K562 (cell line): ENCODE measurements around the gene PIGV. TPM values are rescaled to one million over a fixed set of nuclear protein-coding genes. Genes with fewer than 3 reads are reported as not detected.

Experiments used
- ATF2 ChIP-seq: sonication (generic); formaldehyde crosslinking; IDR thresholded peaks from 2 replicates; pipeline ENCODE4 v1.8.1; 2022; ENCODE audit warnings: missing genetic modification reagents
- CCNT2 ChIP-seq: IDR thresholded peaks from 2 replicates; pipeline ENCODE4 v1.6.1; 2011; ENCODE audit warnings: borderline replicate concordance, low read depth, mild to moderate bottlenecking, moderate library complexity, mixed read lengths, low read length; ENCODE audit not compliant: insufficient read length; ENCODE audit errors: extremely low read depth
- CREB1 ChIP-seq, 2 experiments: sonication (generic) in 1 of 2; formaldehyde crosslinking in 1 of 2; IDR thresholded peaks; 2 replicates each; pipeline versions ENCODE4 v1.6.1 to v1.8.0; 2012 to 2022; ENCODE audit warnings: inconsistent platforms in 1 of 2, mild to moderate bottlenecking in 1 of 2, missing genetic modification reagents in 1 of 2, moderate library complexity in 1 of 2
- CREB3 ChIP-seq: fragments of 450-650 bp; conservative IDR thresholded peaks from 2 replicates; pipeline ENCODE4 v1.6.1; 2016; ENCODE audit warnings: missing genetic modification characterization, low read depth, mild to moderate bottlenecking, missing compliant biosample characterization, moderate library complexity
- CSDE1 ChIP-seq, 2 experiments: fragments of 450-650 bp; IDR thresholded peaks; 2 replicates each; pipeline ENCODE4 v1.6.1; 2016; ENCODE audit warnings: mild to moderate bottlenecking in 1 of 2
- ELF4 ChIP-seq: fragments of 450-650 bp; formaldehyde crosslinking; IDR thresholded peaks from 2 replicates; pipeline ENCODE4 v1.4.0; 2022; ENCODE audit warnings: missing genetic modification characterization
- ETS2 ChIP-seq: IDR thresholded peaks from 2 replicates; pipeline ENCODE4 v1.6.1; 2016; ENCODE audit warnings: borderline replicate concordance, missing genetic modification characterization, mild to moderate bottlenecking, moderate library complexity, missing compliant biosample characterization; ENCODE audit not compliant: poor library complexity, severe bottlenecking
- HCFC1 ChIP-seq: IDR thresholded peaks from 2 replicates; pipeline ENCODE4 v1.6.1; 2012; ENCODE audit warnings: low read depth, low read length, improper control_type of control experiment
- HLTF ChIP-seq: fragments of 450-650 bp; IDR thresholded peaks from 2 replicates; pipeline ENCODE4 v1.6.1; 2016
- MAZ ChIP-seq, 2 experiments: fragments of 450-650 bp in 1 of 2; sonication (generic) in 1 of 2; formaldehyde crosslinking; IDR thresholded peaks in 1 of 2; conservative IDR thresholded peaks in 1 of 2; 2 replicates each; pipeline versions ENCODE4 v1.4.0 to v1.5.0; 2020; ENCODE audit warnings: mild to moderate bottlenecking in 1 of 2, missing genetic modification reagents in 1 of 2
- NRF1 ChIP-seq, 2 experiments: fragments of 450-650 bp; IDR thresholded peaks in 1 of 2; conservative IDR thresholded peaks in 1 of 2; 2 replicates each; pipeline ENCODE4 v1.6.1; 2014; ENCODE audit warnings: mild to moderate bottlenecking in 2 of 2
- PTRF ChIP-seq: fragments of 450-650 bp; IDR thresholded peaks from 2 replicates; pipeline ENCODE4 v1.6.1; 2016; ENCODE audit warnings: mild to moderate bottlenecking, missing genetic modification characterization, missing compliant biosample characterization
- TAF9B ChIP-seq: fragments of 450-650 bp; IDR thresholded peaks from 2 replicates; pipeline ENCODE4 v1.6.1; 2018; ENCODE audit warnings: mild to moderate bottlenecking; ENCODE audit not compliant: partially characterized antibody
- TAL1 ChIP-seq: fragments of 450-650 bp; IDR thresholded peaks from 2 replicates; pipeline ENCODE4 v1.6.1; 2016; ENCODE audit warnings: mild to moderate bottlenecking
- TARDBP ChIP-seq: fragments of 450-650 bp; IDR thresholded peaks from 2 replicates; pipeline ENCODE4 v1.6.1; 2016
- TSC22D4 ChIP-seq: fragments of 450-650 bp; IDR thresholded peaks from 2 replicates; pipeline ENCODE4 v1.6.1; 2016; ENCODE audit warnings: missing genetic modification characterization, missing biosample characterization, control low read depth
- VEZF1 ChIP-seq: fragments of 200-800 bp; sonication (Bioruptor generic); IDR thresholded peaks from 2 replicates; pipeline ENCODE4 v1.6.1; 2017; ENCODE audit warnings: missing genetic modification characterization, missing compliant biosample characterization
- ZBTB12 ChIP-seq: fragments of 250-450 bp; sonication (Bioruptor Pico); IDR thresholded peaks from 2 replicates; pipeline ENCODE4 v1.4.0; 2020
- ZNF174 ChIP-seq: fragments of 250-450 bp; sonication (Bioruptor Pico); IDR thresholded peaks from 2 replicates; pipeline ENCODE4 v1.4.0; 2020; ENCODE audit warnings: mild to moderate bottlenecking
- ZNF175 ChIP-seq: fragments of 200-800 bp; sonication (Bioruptor generic); IDR thresholded peaks from 2 replicates; pipeline ENCODE4 v1.6.1; 2016; ENCODE audit warnings: low read depth, mild to moderate bottlenecking, missing genetic modification characterization, missing compliant biosample characterization
- ZNF384 ChIP-seq: IDR thresholded peaks from 2 replicates; pipeline ENCODE4 v1.6.1; 2012; ENCODE audit warnings: low read depth, low read length, improper control_type of control experiment
- ZNF584 ChIP-seq: fragments of 200-800 bp; sonication (Bioruptor generic); IDR thresholded peaks from 2 replicates; pipeline ENCODE4 v1.6.1; 2016; ENCODE audit warnings: low read depth, mild to moderate bottlenecking, missing genetic modification characterization, missing compliant biosample characterization
- polyA plus RNA-seq, 8 experiments: library from polyadenylated mRNA; depleted of rRNA in 4 of 8; stranded (reverse) in 5 of 8; unstranded in 3 of 8; fragments of >200 nt; fragmentation: Nextera tagmentation in 2 of 8; fragmentation: Illumina TruSeq in 1 of 8; extraction: Ambion mirVana in 2 of 8; extraction: Trizol in 1 of 8; gene quantifications; 2 replicates each; pipeline versions ENCODE4 v1.2.1 to v1.2.3, GENCODE V29; 2011 to 2014; ENCODE audit warnings: inconsistent platforms in 1 of 8, missing spikeins in 1 of 8
- total RNA-seq, 7 experiments: library from RNA; depleted of rRNA in 6 of 7; stranded (reverse); fragments of >200 nt in 6 of 7; fragmentation: Illumina TruSeq in 2 of 7; extraction: Trizol in 2 of 7; gene quantifications; 2 replicates each; pipeline versions ENCODE4 v1.2.1 to v1.2.3, GENCODE V29; 2011 to 2021; ENCODE audit warnings: low replicate concordance in 1 of 7

Gene PIGV
- total and polyA plus RNA-seq, 9 of the 15 experiments (the other 6 are each of a cell fraction or from before 2014, with no cell fraction given): 8.4 to 21.8 (median 11.7) TPM

GRCh38 chr1:26786437-26787380 lies 1.0 kb upstream of the PIGV start (continued):
- peak; percentile 70; the same call in 1 of the 2 replicates for TF ChIP-seq VEZF1 (CRISPR knock-in tag)
- TF ChIP-seq ZNF175 (CRISPR knock-in tag): peak; percentile 84
- TF ChIP-seq MAZ (CRISPR knock-in tag; conservative IDR thresholded peaks at IDR 0.05 in 1 of 2, IDR thresholded peaks at IDR 0.05 in 1 of 2): peak in 1 of 2 experiments; percentile 78; a peak in 3 of 4 replicates
- TF ChIP-seq CREB3: peak; percentile 58; the same call in 1 of the 2 replicates
- no peak for TF ChIP-seq ELF4 (CRISPR knock-in tag)
- TF ChIP-seq ATF2 (CRISPR knock-in tag): no peak
- no peak for TF ChIP-seq ZNF174
- TF ChIP-seq TAF9B: peak; percentile 53
- no peak for TF ChIP-seq TSC22D4 (tag)
- peak; percentile 44; the same call in 1 of the 2 replicates for TF ChIP-seq TAL1
- no peak for TF ChIP-seq PTRF (tag)
- TF ChIP-seq CCNT2: peak; percentile 11
- 0 out of 4 replicates have a peak, but pooled peaks of 1 of the 2 experiments have one; percentile 26 for TF ChIP-seq CSDE1 (IDR thresholded peaks at IDR 0.05)
- 0 out of 2 replicates have a peak, but pooled peaks have one; percentile 12 for TF ChIP-seq HLTF
- peak; percentile 42; the same call in 1 of the 2 replicates for TF ChIP-seq ZNF584
- peak in 1 of 2 experiments; percentile 49; a peak in 1 of 4 replicates for TF ChIP-seq NRF1 (conservative IDR thresholded peaks at IDR 0.05 in 1 of 2, IDR thresholded peaks at IDR 0.05 in 1 of 2)
- TF ChIP-seq ZNF384: no peak
- TF ChIP-seq TARDBP: peak; percentile 81; the same call in 1 of the 2 replicates
- no peak for TF ChIP-seq CREB1 (IDR thresholded peaks at IDR 0.05)
- TF ChIP-seq CREB1 (CRISPR knock-in tag; IDR thresholded peaks at IDR 0.05): no peak
- TF ChIP-seq ETS2 (tag): no peak
- TF ChIP-seq ZBTB12 (CRISPR knock-in tag): no peak
- no peak for TF ChIP-seq HCFC1
